ENCODE measurements around the gene IL17D.
"Not testable (repeated sequence)": the region's sequence is repeated elsewhere in the genome, so short reads cannot be mapped to it uniquely, and the experiment has no call there.

Gene IL17D

GRCh38 chr13:20719783-20720182 lies 16.3 kb downstream of the IL17D start:
- DNase-seq (ENCODE audit: low read depth), result no peak

- DNase-seq (ENCODE audit: low read depth), result no peak
Observed at GRCh38 chr13:20720499-20720898, 17.0 kb downstream of the IL17D start.

- no peak for DNase-seq (ENCODE audit: low read depth)
Observed at GRCh38 chr13:20721058-20721453, 17.6 kb downstream of the IL17D start.

- DNase-seq (ENCODE audit: low read depth), result no peak
Observed at GRCh38 chr13:20721454-20722357, 18.2 kb downstream of the IL17D start.

DNA sequence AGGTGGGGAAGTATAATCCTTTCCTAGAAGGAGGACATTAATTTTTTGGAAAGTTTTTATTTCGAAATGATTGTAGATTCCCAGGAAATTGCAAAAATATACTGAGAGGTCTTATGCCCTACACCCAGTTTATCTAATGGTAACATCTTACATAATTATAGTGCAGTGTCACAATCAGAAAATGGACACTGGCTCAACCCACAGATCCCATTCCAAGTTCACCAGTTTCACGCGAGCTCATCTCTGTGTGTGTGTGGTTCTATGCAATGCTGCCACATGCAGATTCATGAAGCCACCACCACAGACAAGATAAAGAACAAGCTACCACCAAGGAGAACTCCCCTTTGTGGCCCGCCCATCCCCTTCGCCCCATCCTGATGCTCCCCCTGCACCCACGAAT lies 24.4 kb downstream of the IL17D start:
- DNase-seq (ENCODE audit: low read depth), result no peak

DNA sequence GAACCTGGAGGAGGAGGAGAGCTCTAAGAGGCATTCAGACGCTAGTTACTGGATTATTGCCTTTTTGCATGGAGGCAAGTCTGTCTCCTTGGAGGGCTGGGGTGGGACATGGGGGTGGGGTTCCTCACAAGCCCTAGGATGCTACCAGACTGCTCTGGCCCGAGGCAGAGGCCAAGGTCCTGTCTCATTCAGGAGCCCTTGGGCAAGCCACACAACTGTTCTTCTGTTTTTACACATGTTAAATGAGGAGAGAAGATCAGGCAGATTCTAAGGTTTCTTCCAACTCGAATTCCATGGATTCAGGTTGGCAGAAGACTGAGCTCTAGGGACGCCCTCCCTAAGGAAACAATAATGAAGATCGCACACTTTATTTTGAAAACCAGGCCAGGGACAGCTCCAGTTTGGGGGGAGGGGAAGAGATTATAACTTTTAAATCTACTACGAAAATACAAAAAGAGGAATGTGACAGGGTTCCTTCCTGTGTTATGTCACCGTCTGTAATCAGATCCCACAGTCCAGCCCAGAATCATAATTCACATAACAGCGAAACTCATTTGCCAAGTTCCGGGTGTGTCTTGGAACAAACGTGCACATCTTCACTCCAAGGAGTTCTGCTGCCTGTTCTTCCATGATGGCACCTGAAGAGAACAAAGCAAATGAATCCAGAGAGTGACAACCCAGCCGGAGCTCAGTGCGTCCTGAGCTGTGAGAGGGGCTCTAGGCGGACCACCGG lies 25.2 kb downstream of the IL17D start:
- no peak for DNase-seq (ENCODE audit: low read depth)

- DNase-seq (ENCODE audit: low read depth), result no peak
Observed at GRCh38 chr13:20729633-20730585, 26.4 kb downstream of the IL17D start.

DNA sequence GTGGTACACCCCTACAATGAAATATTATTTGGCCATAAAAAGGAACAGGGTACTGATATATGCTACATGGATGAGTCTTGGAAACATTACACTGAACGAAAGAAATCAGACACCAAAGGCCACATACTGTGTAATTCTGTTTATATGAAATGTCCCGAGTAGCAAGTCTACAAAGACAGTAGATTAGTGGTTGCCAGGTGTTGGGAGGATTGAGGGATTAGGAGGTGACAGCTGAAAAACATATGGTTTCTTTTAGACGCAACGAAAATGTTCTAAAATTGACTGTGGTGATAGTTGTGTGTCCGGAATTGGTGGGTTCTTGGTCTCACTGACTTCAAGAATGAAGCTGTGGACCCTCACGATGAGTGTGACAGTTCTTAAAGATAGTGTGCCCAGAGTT lies 35.1 kb downstream of the IL17D start:
- DNase-seq (ENCODE audit: low read depth), result no peak

GRCh38 chr13:20740021-20740420 lies 36.5 kb downstream of the IL17D start:
- no peak for DNase-seq (ENCODE audit: low read depth)

DNA sequence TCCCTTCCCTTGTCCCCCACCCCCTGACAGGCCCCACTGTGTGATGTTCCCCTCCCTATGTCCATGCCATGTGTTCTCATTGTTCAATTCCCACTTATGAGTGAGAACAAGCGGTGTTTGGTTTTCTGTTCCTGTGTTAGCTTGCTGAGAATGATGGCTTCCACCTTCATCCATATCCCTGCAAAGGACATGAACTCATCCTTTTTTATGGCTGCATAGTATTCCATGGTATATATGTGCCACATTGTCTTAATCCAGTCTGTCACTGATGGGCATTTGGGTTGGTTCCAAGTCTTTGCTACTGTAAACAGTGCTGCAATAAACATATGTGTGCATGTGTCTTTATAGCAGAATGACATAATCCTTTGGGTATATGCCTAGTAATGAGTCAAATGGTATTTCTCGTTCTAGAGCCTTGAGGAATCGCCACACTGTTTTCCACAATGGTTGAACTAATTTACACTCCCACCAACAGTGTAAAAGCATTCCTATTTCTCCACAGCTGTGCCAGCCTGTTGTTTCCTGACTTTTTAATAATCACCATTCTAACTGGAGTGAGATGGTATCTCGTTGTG lies 40.4 kb downstream of the IL17D start:
- not testable (repeated sequence) for DNase-seq (ENCODE audit: low read depth)

DNA sequence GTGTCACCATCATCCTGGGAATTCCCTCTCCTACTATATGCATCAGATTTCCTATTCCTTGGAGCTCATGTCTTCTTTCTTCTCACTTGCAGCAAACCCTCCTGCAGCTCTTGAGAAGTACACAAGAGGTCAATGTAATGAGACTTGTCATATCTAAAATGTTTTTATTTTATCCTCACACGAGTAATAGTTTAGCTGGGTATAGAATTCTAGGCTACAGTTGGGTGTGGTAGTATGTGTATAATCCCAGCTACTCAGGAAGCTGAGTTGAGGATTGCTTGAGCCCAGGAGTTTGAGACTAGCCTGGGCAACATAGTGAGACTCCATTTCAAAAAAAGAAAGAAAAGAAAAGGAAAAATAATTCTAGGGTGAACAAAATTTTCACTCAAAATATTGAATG lies 45.9 kb downstream of the IL17D start:
- no peak for DNase-seq (ENCODE audit: low read depth)

DNA sequence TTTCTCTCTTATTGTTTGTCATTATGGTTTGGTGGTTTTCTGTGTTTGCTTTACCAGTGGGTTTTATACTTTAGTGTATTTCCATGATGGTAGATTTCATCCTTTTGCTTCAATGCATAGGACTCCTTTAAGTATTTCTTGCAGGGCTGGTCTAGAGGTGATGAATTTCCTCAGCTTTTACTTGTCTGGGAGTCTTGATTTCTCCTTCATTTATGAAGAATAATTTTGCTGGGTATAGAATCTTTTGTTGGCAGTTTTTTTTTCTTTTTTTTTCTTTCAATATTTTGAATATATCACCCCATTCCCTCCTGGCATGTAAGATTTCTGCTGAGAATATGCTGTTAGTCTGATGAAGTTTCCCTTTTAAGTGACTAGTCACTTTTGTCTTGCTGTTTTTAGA lies 50.5 kb downstream of the IL17D start:
- DNase-seq (ENCODE audit: low read depth), result no peak

DNA sequence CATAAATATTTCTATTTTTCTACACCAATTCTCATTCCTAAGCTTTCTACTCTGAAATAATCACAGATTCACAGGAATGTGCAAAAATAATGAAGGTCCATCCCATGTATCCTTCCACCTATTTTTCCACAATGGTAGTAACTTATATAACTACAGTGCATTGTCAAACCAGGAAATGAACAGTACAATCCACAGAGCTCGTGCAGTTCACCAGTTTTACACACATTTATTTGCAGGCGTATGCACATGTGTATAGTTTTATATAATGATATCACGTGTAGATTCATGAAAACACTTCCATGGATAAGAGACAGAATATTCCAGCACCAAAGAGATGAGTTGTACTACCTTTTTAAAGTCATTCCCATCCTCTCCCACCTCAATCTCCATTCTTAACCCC lies 57.4 kb downstream of the IL17D start:
- DNase-seq (ENCODE audit: low read depth), result no peak

DNA sequence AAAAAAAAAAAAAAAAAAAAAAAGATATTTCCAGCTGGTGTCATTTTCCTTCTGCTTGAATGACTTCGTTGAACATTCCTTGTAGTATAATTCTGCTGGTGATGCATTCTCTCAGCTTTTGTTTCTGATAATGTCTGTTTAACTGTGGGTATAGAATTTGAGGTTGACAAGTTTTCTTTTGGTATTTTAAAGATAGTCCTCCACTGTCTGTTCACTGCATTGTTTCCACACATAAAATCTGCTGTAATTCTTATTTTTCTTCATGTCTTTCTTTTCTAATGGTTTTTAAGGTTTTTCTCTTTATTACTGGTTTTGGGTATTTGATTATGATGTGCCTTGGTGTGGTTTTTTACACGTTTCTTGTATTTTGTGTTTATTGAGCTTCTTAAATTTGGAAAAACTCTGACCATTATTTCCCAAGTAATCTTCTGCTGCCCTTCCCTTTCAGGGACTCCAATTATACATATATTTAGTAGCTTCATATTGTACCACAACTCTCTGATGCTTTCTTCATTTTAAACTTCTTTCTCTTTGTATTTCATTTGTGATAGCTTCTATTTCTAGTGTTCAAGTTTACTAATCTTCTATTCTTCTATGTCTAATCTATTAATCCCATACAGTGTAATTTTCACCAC lies 63.9 kb downstream of the IL17D start:
- DNase-seq (ENCODE audit: low read depth), result no peak

DNA sequence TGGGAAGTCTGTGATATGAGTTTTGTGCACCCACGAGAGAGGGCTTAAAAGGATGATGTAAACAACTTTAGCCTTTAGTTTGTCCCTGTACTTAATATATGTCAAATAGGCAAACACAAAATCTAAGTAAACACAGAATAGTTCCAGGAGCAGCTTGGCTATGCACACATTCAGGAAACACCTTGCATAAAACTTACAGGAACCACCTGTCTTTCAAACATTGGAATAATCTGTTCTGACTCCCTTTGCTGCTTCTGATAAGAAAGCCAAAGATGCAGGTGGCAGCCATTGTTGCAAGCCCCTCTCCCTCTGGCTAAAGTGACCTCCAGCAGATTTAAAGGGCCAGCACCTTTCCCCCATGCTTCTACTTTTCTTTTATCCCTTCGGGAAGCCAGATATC lies 65.6 kb downstream of the IL17D start:
- DNase-seq (ENCODE audit: low read depth), result no peak

DNA sequence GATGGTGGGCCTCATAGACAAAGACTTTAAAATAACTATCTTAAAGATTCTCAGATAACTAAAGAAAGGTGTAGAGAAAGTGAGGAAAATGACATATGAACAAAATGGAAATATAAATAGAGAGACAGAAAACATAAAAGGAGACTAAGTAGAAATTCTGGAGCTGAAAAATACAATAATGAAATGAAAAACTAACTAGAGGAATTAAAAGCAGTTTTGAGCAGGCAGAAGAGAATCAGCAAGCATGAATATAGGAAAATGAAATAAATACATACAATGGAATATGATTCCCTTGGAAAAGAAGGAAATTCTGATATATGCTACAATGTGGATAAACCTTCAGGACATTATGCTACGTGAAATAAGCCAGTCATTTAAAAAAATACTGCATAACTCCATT lies 66.3 kb downstream of the IL17D start:
- DNase-seq (ENCODE audit: low read depth), result no peak
